GM23338 (cell line): ENCODE measurements around the gene CXCL8. TPM values are rescaled to one million over a fixed set of nuclear protein-coding genes. Genes with fewer than 3 reads are reported as not detected.

ENCODE experiments used
- ATAC-seq: fragments of 200-7000 bp; cut with Tn5 transposase; 3 replicates; pipeline ENCODE4 v1.9.1; 2020
- DNase-seq: peaks from one replicate; pipeline ENCODE4 v3.0.0-alpha.2; 2015; ENCODE audit warnings: low spot score
- H2AFZ ChIP-seq: fragments of 200-600 bp; sonication (generic); 2 replicates; pipeline ENCODE4 v1.8.0; 2016; ENCODE audit warnings: antibody characterized with exemption, mild to moderate bottlenecking, moderate library complexity
- H3F3A ChIP-seq: fragments of 200-600 bp; sonication (generic); replicated peaks from 2 replicates; pipeline ENCODE4 v1.8.0; 2017; ENCODE audit warnings: antibody characterized with exemption, mixed run types, low read depth
- H3K27ac ChIP-seq: fragments of 200-600 bp; sonication (generic); 2 replicates; pipeline ENCODE4 v1.6.1; 2016; ENCODE audit warnings: low read depth
- H3K27me3 ChIP-seq: fragments of 200-600 bp; sonication (generic); 2 replicates; pipeline ENCODE4 v1.8.0; 2016; ENCODE audit warnings: mild to moderate bottlenecking, mixed run types, moderate library complexity; ENCODE audit not compliant: insufficient read depth
- H3K36me3 ChIP-seq: fragments of 200-600 bp; sonication (generic); 2 replicates; pipeline ENCODE4 v1.8.0; 2016; ENCODE audit warnings: mild to moderate bottlenecking; ENCODE audit not compliant: insufficient read depth
- H3K4me1 ChIP-seq: fragments of 200-600 bp; sonication (generic); 2 replicates; pipeline ENCODE4 v1.8.0; 2016; ENCODE audit warnings: mild to moderate bottlenecking, moderate library complexity; ENCODE audit not compliant: insufficient read depth
- H3K4me2 ChIP-seq: fragments of 200-600 bp; sonication (generic); 2 replicates; pipeline ENCODE4 v1.7.1; 2017; ENCODE audit warnings: mixed run types
- H3K4me3 ChIP-seq: fragments of 200-600 bp; sonication (generic); 2 replicates; pipeline ENCODE4 v1.6.1; 2016; ENCODE audit warnings: mixed run types
- H3K79me2 ChIP-seq: fragments of 200-600 bp; sonication (generic); replicated peaks from 2 replicates; pipeline ENCODE4 v1.8.0; 2017; ENCODE audit warnings: mild to moderate bottlenecking; ENCODE audit not compliant: insufficient read depth
- H3K9me2 ChIP-seq: fragments of 200-600 bp; sonication (generic); 2 replicates; pipeline ENCODE4 v1.8.0; 2017; ENCODE audit not compliant: insufficient read depth
- H4K20me1 ChIP-seq: fragments of 200-600 bp; sonication (generic); replicated peaks from 2 replicates; pipeline ENCODE4 v1.8.0; 2017; ENCODE audit warnings: mild to moderate bottlenecking; ENCODE audit not compliant: insufficient read depth
- H3K27ac Mint-ChIP-seq: 2 replicates; pipeline ENCODE4 v1.8.0; 2020; ENCODE audit warnings: inconsistent platforms, mild to moderate bottlenecking, moderate library complexity, mixed read lengths
- H3K27me3 Mint-ChIP-seq: 3 replicates; pipeline ENCODE4 v1.8.0; 2022; ENCODE audit warnings: low read depth, mild to moderate bottlenecking, moderate library complexity, mixed read lengths, inconsistent platforms; ENCODE audit not compliant: insufficient read depth, poor library complexity
- H3K36me3 Mint-ChIP-seq: 3 replicates; pipeline ENCODE4 v1.8.0; 2021; ENCODE audit warnings: low read depth, mild to moderate bottlenecking, inconsistent platforms, moderate library complexity, mixed read lengths
- H3K4me1 Mint-ChIP-seq: 3 replicates; pipeline ENCODE4 v1.8.0; 2020; ENCODE audit warnings: mild to moderate bottlenecking, inconsistent platforms, mixed read lengths
- H3K4me3 Mint-ChIP-seq: 3 replicates; pipeline ENCODE4 v1.8.0; 2021; ENCODE audit warnings: moderate library complexity, mild to moderate bottlenecking, inconsistent platforms, mixed read lengths
- H3K9me3 Mint-ChIP-seq: 3 replicates; pipeline ENCODE4 v1.8.0; 2020; ENCODE audit warnings: moderate library complexity, mild to moderate bottlenecking, inconsistent platforms, mixed read lengths
- CREB1 ChIP-seq: fragments of 250-450 bp; sonication (Bioruptor Pico); IDR thresholded peaks from 2 replicates; pipeline ENCODE4 v1.5.0; 2020; ENCODE audit warnings: low read depth, mild to moderate bottlenecking, moderate library complexity
- CTCF ChIP-seq, 2 experiments: fragments of 200-600 bp in 1 of 2; sonication (generic) in 1 of 2; conservative IDR thresholded peaks; 2 replicates each; pipeline versions ENCODE4 v1.5.1 to v1.6.1; 2016 to 2017; ENCODE audit warnings: antibody characterized with exemption in 2 of 2, low read depth in 2 of 2, mild to moderate bottlenecking in 2 of 2, moderate library complexity in 1 of 2
- EZH2 ChIP-seq: fragments of 200-600 bp; sonication (generic); IDR thresholded peaks from one replicate; pipeline ENCODE4 v1.8.0; 2017; ENCODE audit warnings: antibody characterized with exemption, mild to moderate bottlenecking, low read depth; ENCODE audit not compliant: unreplicated experiment
- EZH2phosphoT487 ChIP-seq: fragments of 200-600 bp; sonication (generic); IDR thresholded peaks from one replicate; pipeline ENCODE4 v1.8.1; 2018; ENCODE audit warnings: antibody characterized with exemption; ENCODE audit not compliant: unreplicated experiment
- JUNB ChIP-seq: IDR thresholded peaks from one replicate; pipeline ENCODE4 v1.6.1; 2016; ENCODE audit warnings: antibody characterized with exemption; ENCODE audit not compliant: unreplicated experiment
- POLR2AphosphoS5 ChIP-seq: IDR thresholded peaks from 2 replicates; pipeline ENCODE4 v1.6.1; 2016; ENCODE audit warnings: antibody characterized with exemption, low read depth
- STAT1 ChIP-seq: IDR thresholded peaks from one replicate; pipeline ENCODE4 v1.6.1; 2016; ENCODE audit warnings: antibody characterized with exemption; ENCODE audit not compliant: unreplicated experiment
- ZNF114 ChIP-seq: fragments of 250-450 bp; sonication (Bioruptor Pico); IDR thresholded peaks from 2 replicates; pipeline ENCODE4 v1.5.0; 2020; ENCODE audit warnings: mild to moderate bottlenecking, moderate library complexity
- ZNF331 ChIP-seq: fragments of 250-450 bp; sonication (Bioruptor Pico); IDR thresholded peaks from 2 replicates; pipeline ENCODE4 v1.5.0; 2020; ENCODE audit warnings: low read depth, mild to moderate bottlenecking, moderate library complexity
- polyA plus RNA-seq: library from polyadenylated mRNA; unstranded; fragments of >200 nt; fragmentation: Nextera tagmentation; extraction: Ambion mirVana; gene quantifications from 2 replicates; pipeline ENCODE4 v1.2.1, GENCODE V29; 2016
- total RNA-seq: library from RNA; depleted of rRNA; stranded (reverse); fragments of >200 nt; shearing (Covaris generic); gene quantifications from 2 replicates; pipeline ENCODE4 v1.2.3, GENCODE V29; 2014
- TF ChIP-seq, protein P1 (sequence below): fragments of 250-450 bp; sonication (Bioruptor Pico); IDR thresholded peaks from 2 replicates; pipeline ENCODE4 v1.5.0; 2020; ENCODE audit warnings: mild to moderate bottlenecking, moderate library complexity
- TF ChIP-seq, protein P2 (sequence below): IDR thresholded peaks from one replicate; pipeline ENCODE4 v1.6.1; 2018; ENCODE audit warnings: antibody characterized with exemption; ENCODE audit not compliant: unreplicated experiment

Gene CXCL8
- total and polyA plus RNA-seq, 2 experiments from 2014 or later: 0.11 TPM; not detected in 1

- Histone ChIP-seq H3K4me1 (no peaks in the 10 kb centered on the region; the same call in 1 of the 2 replicates), H3K9me2 (no peaks in the 10 kb centered on the region), H2AFZ (peak overlapping the region; percentile 47; the same call in 1 of the 2 replicates), H3K4me3 (no peak overlapping the region), H3K4me2 (no peak overlapping the region), H3K36me3 (no peaks in the 10 kb centered on the region), H3K27ac (no peak overlapping the region), H4K20me1 (no peaks in the 10 kb centered on the region), H3F3A (no peaks in the 10 kb centered on the region), H3K27me3 (no peaks in the 10 kb centered on the region), H3K79me2 (no peaks in the 10 kb centered on the region)
- peaks cover 2% of the 10 kb centered on the region for H3K27me3 Mint-ChIP-seq
- TF ChIP-seq STAT1 (no peak), POLR2AphosphoS5 (no peak)
- DNase-seq: no peak
- ATAC-seq: no peak
- no peak overlapping the region for H3K27ac Mint-ChIP-seq
- H3K36me3 Mint-ChIP-seq: no peaks in the 10 kb centered on the region
- peaks cover 4% of the 10 kb centered on the region; the same call in 1 of the 3 replicates for H3K4me1 Mint-ChIP-seq
- no peak overlapping the region for H3K4me3 Mint-ChIP-seq
- no peaks in the 10 kb centered on the region for H3K9me3 Mint-ChIP-seq
Observed at GRCh38 chr4:73730292-73730691, 10.1 kb upstream of the CXCL8 start.

DNA sequence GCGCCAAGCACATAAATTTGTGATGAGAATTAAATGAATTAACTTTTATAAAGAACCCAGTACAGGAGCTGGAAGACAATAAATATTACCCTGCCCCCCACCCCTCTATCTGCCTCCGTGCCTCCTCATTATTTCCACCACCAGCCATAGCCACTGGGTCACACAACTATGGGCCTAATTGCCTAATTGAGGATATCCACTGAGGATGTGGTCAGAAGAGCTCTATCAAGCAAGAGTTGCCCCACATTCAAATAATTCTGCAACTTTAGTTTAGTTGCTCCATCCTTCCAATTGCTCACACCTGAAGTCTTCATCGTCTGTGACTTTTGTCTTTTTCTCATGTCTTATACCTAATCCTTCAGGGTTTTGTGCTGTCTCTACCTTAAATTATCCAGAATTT is 9.5 kb upstream of the CXCL8 start:
- Mint-ChIP-seq H3K4me1 (peaks cover 4% of the 10 kb centered on the region; the same call in 1 of the 3 replicates), H3K27ac (no peak overlapping the region), H3K9me3 (no peaks in the 10 kb centered on the region), H3K36me3 (no peaks in the 10 kb centered on the region), H3K4me3 (no peak overlapping the region), H3K27me3 (peaks cover 2% of the 10 kb centered on the region)
- ATAC-seq (no peak), DNase-seq (no peak)
- Histone ChIP-seq H3K4me3 (no peak overlapping the region), H2AFZ (peak overlapping the region; percentile 47; the same call in 1 of the 2 replicates), H3F3A (no peaks in the 10 kb centered on the region), H4K20me1 (no peaks in the 10 kb centered on the region), H3K27ac (no peak overlapping the region), H3K79me2 (no peaks in the 10 kb centered on the region), H3K27me3 (no peaks in the 10 kb centered on the region), H3K36me3 (no peaks in the 10 kb centered on the region), H3K4me2 (no peak overlapping the region), H3K4me1 (no peaks in the 10 kb centered on the region; the same call in 1 of the 2 replicates), H3K9me2 (no peaks in the 10 kb centered on the region)
- TF ChIP-seq JUNB: no peak
- TF ChIP-seq, protein P1, sequence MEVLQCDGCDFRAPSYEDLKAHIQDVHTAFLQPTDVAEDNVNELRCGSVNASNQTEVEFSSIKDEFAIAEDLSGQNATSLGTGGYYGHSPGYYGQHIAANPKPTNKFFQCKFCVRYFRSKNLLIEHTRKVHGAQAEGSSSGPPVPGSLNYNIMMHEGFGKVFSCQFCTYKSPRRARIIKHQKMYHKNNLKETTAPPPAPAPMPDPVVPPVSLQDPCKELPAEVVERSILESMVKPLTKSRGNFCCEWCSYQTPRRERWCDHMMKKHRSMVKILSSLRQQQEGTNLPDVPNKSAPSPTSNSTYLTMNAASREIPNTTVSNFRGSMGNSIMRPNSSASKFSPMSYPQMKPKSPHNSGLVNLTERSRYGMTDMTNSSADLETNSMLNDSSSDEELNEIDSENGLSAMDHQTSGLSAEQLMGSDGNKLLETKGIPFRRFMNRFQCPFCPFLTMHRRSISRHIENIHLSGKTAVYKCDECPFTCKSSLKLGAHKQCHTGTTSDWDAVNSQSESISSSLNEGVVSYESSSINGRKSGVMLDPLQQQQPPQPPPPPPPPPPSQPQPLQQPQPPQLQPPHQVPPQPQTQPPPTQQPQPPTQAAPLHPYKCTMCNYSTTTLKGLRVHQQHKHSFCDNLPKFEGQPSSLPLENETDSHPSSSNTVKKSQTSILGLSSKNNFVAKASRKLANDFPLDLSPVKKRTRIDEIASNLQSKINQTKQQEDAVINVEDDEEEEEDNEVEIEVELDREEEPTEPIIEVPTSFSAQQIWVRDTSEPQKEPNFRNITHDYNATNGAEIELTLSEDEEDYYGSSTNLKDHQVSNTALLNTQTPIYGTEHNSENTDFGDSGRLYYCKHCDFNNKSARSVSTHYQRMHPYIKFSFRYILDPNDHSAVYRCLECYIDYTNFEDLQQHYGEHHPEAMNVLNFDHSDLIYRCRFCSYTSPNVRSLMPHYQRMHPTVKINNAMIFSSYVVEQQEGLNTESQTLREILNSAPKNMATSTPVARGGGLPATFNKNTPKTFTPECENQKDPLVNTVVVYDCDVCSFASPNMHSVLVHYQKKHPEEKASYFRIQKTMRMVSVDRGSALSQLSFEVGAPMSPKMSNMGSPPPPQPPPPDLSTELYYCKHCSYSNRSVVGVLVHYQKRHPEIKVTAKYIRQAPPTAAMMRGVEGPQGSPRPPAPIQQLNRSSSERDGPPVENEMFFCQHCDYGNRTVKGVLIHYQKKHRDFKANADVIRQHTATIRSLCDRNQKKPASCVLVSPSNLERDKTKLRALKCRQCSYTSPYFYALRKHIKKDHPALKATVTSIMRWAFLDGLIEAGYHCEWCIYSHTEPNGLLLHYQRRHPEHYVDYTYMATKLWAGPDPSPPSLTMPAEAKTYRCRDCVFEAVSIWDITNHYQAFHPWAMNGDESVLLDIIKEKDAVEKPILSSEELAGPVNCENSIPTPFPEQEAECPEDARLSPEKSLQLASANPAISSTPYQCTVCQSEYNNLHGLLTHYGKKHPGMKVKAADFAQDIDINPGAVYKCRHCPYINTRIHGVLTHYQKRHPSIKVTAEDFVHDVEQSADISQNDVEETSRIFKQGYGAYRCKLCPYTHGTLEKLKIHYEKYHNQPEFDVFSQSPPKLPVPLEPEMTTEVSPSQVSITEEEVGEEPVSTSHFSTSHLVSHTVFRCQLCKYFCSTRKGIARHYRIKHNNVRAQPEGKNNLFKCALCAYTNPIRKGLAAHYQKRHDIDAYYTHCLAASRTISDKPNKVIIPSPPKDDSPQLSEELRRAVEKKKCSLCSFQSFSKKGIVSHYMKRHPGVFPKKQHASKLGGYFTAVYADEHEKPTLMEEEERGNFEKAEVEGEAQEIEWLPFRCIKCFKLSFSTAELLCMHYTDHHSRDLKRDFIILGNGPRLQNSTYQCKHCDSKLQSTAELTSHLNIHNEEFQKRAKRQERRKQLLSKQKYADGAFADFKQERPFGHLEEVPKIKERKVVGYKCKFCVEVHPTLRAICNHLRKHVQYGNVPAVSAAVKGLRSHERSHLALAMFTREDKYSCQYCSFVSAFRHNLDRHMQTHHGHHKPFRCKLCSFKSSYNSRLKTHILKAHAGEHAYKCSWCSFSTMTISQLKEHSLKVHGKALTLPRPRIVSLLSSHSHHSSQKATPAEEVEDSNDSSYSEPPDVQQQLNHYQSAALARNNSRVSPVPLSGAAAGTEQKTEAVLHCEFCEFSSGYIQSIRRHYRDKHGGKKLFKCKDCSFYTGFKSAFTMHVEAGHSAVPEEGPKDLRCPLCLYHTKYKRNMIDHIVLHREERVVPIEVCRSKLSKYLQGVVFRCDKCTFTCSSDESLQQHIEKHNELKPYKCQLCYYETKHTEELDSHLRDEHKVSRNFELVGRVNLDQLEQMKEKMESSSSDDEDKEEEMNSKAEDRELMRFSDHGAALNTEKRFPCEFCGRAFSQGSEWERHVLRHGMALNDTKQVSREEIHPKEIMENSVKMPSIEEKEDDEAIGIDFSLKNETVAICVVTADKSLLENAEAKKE: no peak
- no peak for TF ChIP-seq CREB1 (CRISPR knock-in tag)
- TF ChIP-seq CTCF (conservative IDR thresholded peaks at IDR 0.05; ENCODE audit: low read depth in 2 of 2): no peak
- no peak for TF ChIP-seq STAT1
- TF ChIP-seq, protein P2, sequence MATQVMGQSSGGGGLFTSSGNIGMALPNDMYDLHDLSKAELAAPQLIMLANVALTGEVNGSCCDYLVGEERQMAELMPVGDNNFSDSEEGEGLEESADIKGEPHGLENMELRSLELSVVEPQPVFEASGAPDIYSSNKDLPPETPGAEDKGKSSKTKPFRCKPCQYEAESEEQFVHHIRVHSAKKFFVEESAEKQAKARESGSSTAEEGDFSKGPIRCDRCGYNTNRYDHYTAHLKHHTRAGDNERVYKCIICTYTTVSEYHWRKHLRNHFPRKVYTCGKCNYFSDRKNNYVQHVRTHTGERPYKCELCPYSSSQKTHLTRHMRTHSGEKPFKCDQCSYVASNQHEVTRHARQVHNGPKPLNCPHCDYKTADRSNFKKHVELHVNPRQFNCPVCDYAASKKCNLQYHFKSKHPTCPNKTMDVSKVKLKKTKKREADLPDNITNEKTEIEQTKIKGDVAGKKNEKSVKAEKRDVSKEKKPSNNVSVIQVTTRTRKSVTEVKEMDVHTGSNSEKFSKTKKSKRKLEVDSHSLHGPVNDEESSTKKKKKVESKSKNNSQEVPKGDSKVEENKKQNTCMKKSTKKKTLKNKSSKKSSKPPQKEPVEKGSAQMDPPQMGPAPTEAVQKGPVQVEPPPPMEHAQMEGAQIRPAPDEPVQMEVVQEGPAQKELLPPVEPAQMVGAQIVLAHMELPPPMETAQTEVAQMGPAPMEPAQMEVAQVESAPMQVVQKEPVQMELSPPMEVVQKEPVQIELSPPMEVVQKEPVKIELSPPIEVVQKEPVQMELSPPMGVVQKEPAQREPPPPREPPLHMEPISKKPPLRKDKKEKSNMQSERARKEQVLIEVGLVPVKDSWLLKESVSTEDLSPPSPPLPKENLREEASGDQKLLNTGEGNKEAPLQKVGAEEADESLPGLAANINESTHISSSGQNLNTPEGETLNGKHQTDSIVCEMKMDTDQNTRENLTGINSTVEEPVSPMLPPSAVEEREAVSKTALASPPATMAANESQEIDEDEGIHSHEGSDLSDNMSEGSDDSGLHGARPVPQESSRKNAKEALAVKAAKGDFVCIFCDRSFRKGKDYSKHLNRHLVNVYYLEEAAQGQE: no peak
- TF ChIP-seq EZH2: no peak
- TF ChIP-seq ZNF114 (CRISPR knock-in tag): no peak
- TF ChIP-seq EZH2phosphoT487: no peak
- TF ChIP-seq ZNF331 (CRISPR knock-in tag): no peak
- no peak for TF ChIP-seq POLR2AphosphoS5
